Measurements from ENCODE around the gene TOMM40L.

TOMM40L gene

DNA sequence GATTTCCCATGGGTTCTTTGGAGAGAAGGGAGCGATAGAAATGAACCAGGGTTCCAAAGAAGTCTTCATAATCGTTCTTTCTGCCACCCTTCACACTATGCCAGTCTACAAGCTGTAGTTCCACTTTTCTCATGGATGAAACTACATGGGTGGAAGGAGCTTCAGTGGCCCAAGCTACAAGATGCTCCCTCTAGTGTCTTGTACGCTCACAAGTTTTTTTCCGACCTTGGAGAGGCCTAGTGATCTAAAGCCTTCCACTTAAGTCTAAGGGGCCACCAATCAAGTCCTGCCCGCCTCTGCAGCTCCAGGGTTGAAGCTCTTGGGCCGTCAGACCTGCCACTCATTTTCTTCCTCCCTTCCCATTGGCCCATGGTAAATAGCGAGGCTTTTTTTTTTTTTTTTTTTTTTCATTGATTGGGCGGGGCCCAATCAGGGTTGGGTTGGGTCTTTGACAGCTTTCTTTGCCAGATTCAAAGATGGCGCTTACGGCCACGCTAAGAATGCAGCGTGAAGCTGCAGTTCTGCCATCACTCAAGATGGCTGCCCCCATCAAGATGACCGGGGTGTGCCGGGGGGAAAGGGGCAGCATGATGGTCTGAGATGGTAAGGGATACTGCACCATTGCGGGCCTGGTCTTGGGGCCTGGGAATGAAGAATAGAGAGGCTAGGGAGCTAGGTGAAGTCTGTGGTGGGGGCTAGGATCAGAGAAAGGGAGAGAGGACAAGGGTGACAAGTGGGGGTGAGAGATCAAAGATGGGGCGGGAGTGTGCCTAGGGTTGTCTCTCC, at the start of gene TOMM40L:
TSS of gene TOMM40L (plus strand) at position 527 of the 786 bp plus-strand sequence. CDS start 430 bp downstream, outside the sequence.
- peak; percentile 98 for DNase-seq (ENCODE audit: low spot score)

DNA sequence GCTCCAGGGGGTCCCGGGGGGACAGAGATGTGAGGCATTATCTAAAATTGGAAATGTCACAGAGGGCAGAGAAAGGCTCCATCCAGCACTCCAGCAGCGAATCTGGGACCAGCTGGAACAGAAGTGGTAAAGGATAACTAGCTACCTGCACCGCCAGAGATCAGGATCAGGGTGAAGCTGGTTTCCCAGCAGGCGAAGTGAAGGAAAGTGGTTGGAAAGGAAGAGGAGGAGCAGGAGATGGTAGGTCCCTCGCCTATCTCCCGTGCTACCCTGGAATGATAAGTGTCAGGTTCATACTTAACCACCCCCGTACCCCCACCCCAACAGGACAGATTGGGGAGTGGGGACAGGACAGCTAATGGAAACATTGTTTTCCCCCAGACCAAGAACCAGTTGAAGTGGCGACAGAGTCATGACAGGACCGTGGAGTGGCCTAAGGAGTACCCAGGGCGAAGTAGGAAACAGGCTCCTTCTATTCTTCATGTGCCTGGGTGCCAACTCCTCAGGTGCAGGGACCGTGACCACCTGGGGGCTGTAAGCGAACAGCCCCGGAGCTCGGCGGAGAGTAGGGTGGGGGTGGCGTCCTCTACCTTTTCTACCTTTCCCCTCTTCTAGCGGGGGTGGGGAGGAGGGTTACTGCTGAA, 49.3 kb upstream of the TOMM40L start:
- DNase-seq (ENCODE audit: low spot score), result no peak

DNA sequence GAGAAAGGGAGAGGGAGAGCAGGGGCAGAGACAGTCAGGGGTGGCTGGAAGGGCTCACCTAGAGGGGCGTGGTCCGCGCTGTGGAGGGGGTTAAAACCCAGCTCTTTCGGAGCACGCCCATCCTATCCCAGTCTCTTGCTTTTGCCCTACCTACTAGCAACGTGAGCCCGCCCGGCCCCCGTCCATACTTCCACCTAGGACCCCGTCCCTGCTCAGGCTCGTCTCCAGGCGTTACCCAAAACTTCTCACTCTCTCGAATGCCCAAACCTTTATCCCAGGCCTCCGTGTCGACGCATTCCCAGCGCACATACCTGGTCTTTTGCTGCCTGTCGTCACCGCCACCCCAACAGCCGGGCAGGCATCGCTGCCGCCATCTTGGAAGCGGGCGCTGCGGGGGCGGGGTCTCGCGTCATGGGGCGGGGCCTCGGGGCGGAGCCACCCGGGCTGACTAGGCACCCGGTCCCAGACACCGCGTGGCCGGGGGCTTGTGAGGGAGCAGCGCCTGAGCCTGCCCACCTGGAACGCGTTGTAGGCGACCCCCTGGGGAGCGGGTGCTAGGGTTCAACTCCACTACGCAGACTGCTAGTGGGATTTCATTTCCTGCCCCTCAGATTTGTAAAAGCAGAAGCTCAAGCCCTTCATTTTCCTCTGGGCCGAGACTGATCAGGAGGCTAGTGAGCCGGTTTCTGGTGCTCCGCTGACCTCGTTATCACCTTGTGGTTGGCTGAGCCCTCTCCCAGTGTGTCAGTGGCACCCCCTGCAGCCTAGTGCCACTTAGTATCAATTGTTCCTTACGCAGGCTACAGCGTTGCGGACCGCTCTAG, 48.5 kb upstream of the TOMM40L start, which contains the start of gene B4GALT3:
TSS of gene B4GALT3 (minus strand) at position 396 of the 824 bp plus-strand sequence. CDS start 1,447 bp downstream, outside the sequence.
- DNase-seq (ENCODE audit: low spot score), result peak; percentile 96

DNA sequence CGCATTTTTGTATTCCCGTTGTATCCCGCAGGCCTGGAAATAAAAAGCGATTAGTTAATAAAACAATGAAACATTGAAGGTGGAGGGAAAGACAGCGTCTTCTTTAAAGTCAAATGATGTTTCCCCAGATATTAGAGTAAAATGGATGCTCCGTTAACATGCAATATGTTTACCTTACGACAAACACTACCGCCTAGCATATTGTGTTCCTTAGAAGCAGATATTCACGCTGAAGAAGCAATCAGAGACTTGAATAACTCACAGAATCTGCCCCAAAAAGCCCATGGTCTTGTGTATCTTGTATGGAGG, 48.0 kb upstream of the TOMM40L start:
- no peak for DNase-seq (ENCODE audit: low spot score)

DNA sequence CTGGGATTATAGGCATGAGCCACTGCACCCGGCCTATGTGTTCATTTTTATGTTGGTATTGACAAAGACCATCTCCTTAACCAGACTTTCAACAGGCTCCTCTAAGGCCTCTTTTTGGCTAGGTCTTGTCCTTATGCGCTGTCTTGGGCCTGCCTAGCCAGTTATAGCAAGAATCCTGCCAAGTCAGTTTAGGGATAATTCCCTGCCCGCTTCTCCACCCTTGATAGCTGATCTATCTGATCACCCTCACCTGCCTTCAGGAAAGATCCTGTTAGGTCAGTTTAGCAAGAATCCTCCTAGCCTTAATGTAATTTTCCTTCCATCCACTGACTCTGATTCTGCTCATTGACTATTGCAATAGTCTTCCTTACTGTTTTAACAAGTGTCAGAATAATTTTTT, 46.2 kb upstream of the TOMM40L start:
- DNase-seq (ENCODE audit: low spot score), result no peak

DNA sequence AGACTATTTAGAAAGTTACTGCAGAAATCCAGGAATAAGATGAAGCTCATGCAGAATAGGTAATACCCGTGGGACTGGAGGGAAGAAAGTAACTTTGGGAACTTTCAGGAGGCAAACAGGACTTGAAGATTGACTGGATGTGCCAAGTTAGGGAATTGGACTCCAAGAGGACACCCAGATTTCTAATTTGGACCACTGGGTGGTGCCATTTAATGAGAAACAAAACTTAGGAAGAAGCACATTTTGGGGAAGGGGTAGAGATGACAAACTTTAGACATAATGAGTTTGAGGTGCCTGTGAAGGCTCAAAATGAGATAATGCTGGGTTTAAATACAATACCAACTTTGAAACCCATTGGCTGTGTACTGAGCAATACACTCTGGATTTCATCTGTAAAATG, 45.2 kb upstream of the TOMM40L start:
- DNase-seq (ENCODE audit: low spot score), result no peak

DNA sequence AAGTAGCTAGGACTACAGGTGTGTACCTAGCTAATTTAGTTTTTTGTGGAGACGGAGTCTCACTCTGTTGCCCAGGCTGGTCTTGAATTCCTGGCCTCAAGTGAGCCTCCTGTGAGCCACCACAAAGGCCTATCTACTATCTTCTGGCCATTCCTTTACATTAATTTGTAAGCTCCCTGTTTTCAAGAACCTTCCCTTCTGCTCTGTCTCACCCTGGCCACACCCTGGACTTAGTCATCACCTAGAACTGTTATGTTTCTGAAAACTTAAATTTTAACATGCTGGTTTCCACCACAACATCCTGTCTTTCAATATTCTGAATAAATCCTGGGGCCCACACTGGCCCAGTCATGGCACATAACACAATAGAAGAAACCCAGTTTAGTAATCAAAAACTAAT, 43.6 kb upstream of the TOMM40L start:
- DNase-seq (ENCODE audit: low spot score), result peak; percentile 64

DNA sequence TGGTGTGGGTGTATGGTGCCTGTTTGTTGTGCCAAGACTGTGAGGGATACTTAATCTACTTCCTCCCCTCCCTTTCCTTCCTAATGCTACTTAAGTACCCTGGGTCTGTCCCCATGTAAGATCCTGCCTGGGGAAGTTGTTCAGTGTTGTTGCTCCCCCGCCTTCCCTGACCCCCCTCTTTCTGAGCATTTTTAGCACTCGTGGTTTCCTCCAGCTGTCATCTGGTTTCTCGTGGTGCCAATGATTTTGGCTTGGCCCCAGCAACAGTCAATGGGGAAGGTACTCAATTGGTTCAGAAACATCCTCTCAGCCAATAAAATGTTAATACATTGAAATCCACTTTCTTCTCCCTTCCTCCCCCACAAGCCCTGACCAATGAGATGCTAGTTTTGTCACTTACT, 40.6 kb upstream of the TOMM40L start:
- peak; percentile 83 for DNase-seq (ENCODE audit: low spot score)

DNA sequence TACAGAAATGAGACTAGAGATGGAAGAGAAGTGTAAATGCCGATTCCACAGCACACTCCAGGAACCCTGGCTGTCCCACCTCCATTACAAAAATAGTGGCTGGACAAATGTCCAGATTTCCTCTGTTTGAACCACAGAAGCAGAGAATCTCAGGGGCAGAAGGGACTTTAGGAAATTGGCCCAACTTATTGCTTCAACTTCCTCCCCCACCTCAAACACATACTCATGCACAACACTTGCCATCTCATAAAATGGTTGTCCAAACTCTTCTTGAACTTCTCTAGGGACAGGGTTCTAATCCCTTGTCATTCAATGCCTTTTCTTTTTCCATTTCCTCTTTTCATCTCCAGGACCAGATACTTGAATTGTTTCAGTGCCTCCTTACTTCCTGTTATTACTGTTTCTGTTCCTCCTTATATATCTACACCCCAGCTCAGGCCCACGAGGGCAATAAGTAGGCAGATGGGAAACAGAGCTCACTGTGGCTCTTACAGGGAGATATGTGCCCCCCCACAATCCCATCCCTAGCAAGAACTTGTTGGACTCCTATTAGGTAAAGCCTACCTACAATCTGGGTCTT, 40.0 kb upstream of the TOMM40L start:
- DNase-seq (ENCODE audit: low spot score), result no peak

DNA sequence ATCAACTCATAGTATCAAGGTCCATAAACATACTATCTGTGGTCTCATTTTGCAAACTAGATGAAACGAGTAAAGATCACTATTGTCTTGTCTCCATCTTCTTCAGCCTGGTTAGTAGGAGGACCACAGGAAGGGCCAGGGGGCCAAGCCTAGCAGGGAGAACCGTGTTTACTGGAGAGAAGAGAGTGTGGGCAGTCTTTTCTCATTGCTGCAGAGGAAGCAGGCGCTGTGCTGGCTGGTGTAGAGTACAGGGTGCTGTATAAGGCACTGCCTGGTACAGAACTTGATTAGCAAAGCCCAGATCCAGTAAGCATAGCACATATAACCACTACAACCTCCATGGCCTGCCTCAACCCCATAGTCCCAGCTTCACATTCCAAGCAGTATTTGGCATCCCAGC, 38.5 kb upstream of the TOMM40L start:
- DNase-seq (ENCODE audit: low spot score), result no peak

DNA sequence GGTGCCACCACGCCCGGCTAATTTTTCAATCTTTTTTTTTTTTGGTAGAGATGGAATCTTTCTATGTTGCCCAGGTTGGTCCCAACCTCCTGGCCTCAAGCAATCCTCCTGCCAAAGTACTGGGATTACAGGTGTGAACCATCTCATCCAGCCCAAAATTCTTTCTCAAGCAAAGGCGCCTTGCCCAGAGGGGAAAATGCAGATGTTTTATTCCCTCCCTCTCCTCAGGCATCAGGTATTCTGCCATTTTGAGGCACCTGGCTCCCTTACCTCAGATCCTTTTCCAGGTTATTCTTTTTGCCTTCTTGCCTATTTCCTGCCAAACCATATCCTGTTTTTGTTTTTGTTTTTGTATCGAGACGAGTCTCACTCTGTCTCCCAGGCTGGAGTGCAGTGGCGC, 37.5 kb upstream of the TOMM40L start:
- DNase-seq (ENCODE audit: low spot score), result no peak

DNA sequence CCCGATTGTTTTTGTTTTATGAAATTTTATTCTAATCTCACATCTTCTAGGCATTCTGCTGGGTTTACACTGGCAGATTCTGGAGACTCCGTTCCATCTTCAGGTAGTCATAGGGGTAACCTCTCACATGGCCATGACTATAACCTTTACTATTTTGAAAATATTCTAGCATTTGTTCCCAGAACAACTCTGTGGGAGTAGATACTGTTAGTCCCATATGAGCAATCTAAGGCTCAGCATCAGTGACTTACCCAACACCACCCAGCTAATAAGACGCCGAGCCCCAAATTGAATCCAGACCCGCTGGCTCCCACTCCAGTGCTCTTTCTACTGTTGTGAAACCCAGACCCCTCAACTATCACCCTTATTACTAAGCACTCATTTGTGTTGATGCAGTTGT, 36.8 kb upstream of the TOMM40L start:
- no peak for DNase-seq (ENCODE audit: low spot score)

DNA sequence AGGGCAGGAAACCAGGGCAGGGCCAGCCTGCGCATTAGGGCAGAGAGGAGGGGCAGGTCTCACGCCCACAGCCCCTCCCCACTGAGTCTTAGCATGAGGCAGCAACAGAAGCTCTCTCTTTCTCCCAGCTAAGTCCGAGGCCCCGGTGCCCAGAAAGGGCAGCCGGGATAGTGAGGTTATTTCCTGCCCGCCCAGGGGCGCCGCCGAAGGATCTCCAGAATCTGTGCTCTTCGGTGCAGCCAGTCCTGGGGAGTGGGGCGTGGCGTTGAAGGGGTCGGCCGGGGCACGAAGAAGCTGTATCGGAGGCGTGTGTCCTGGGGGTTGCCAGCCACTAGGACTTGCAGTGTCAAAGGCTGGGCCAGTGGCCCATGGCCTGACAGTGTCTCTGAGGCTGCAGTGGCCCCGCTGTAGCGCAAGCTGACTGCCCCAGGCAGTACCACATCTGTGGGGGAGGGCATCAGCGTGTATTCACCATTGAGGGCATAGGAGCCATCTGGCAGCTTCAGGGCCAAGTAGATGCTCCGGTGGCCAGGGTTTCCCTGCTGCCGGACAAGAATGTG, 34.8 kb upstream of the TOMM40L start:
- DNase-seq (ENCODE audit: low spot score), result no peak

DNA sequence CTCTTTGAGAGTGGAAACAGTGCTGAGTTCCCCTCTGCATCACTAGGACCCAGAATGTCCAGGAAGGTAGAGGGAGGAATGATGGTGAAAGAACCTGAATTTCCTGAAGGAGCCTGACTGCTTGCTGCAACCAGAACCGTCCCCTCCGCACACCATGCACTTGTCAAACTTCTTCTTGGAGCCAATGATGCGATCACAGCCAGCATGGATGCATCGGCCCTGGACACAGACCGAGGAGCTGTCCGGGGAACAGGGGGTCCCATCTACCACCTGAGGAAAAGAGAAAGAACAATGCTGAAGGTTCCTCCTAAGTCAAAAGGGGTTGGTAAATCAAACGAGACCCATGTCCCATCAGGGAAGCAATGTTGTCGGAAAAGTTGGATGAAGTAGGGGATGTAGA, 33.9 kb upstream of the TOMM40L start:
- no peak for DNase-seq (ENCODE audit: low spot score)

DNA sequence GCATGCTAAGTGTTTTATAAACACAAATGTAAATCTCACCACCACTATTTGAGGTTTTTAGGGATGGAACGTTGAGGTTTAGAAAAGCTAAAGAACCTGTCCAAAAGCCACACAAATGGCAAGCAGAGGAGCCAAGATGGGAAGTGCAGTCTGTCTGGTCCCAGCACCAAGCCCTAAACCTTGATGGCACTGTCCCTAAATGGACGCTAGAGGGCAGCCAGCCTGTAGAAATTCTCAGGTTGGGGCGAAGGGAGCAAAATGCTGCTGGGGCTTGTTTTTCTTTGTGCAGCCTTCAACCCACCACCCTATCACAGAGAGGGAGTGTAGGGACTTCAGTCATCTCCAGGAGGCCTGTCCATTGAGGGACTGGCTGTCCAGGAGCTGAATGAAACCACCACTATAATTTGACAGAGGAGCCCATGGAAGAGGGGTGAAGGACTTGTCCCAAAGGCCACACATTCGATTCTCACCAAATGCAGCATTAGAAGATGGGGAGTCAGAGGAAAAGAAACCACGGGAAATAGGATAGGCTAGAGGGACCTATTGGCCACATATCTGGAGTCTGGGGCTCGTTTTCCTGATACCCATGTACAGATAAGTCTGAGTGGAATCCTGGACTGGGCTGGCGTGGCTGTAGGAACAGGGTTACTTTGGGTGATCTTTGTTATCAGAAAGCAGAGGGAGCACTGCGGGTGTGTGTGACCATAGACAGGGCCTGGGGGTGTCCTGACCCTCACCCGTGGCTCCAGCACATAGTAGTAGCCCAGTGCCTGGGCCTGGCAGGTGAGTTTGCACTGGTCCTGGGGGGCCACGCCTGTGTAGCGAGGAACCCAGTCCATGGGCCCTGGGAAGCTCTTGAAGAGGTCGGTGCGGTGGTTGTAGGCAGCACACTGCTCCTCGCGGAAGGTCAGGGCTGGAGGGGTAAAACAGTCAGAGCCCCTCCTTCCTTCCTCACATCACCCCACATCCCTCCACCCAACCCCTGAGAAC, 33.1 kb upstream of the TOMM40L start:
- DNase-seq (ENCODE audit: low spot score), result peak; percentile 82

DNA sequence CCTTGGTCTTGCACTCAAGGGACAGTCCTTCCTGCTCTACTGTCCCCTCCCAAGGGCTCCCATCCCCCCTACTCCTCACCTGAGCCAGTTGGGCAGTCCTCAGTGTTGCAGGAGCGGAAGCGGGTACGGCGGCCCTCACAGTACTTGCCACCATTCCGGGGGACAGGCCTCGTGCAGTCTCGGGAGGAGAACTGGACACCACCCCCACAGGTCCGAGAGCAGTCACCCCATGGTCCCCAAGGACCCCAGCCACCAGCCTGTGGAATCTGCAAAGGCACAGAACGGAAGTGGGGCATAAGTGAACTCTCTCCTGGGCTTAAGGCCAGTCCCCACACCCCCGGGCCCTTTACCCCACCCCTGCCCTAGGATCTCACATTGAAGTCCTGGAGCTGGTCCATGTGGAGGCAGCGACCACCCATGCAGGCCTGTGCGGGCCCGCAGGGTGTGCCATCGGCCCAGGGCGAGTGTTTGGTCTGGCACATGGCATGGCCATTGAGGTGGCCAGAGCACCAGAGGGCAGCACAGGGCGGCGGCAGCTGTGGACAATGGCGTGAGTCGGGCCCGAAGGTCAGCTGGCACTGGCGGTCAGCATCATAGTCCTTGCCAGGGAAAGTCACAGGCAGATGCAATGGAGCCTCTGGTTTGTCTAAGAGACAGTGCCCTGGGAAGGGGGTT, 32.2 kb upstream of the TOMM40L start:
- no peak for DNase-seq (ENCODE audit: low spot score)

DNA sequence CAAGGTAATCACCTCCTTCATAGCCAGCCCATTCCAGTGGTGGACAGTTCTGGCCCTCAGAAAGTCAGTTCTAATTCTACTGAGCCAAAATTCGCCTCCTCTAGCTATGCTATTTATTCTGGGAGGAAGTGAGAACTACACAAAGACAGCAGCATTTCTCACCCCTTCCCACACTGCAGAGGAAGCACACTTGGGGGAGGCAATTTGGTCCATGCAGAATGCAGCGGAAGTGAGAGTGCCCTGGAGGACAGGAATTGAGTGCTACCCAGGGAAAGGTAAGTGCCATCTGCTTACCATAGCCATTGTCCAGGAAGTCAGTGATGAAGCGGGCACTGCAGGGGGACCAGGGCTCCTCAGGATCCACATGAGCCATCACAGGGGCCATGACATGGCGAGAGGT, 30.7 kb upstream of the TOMM40L start:
- DNase-seq (ENCODE audit: low spot score), result no peak

DNA sequence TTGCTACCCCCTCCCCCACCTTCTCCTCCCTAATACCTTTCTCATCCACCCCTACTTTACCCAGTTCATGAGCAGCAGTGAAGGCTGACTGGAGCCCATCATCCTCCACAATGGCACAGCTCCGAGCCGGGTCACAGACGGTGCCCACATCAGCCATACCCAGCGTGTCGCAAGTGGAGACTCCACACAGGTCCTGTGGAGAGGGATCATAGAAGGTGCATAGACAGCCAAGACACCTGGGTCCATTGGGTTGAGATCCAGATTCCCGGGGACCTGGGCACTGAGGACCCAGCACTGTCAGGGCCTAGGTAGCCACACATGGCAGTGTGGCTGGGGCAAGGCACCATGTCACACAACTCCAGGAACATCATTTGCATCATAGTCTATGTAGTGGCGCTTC, 29.7 kb upstream of the TOMM40L start:
- DNase-seq (ENCODE audit: low spot score), result no peak

DNA sequence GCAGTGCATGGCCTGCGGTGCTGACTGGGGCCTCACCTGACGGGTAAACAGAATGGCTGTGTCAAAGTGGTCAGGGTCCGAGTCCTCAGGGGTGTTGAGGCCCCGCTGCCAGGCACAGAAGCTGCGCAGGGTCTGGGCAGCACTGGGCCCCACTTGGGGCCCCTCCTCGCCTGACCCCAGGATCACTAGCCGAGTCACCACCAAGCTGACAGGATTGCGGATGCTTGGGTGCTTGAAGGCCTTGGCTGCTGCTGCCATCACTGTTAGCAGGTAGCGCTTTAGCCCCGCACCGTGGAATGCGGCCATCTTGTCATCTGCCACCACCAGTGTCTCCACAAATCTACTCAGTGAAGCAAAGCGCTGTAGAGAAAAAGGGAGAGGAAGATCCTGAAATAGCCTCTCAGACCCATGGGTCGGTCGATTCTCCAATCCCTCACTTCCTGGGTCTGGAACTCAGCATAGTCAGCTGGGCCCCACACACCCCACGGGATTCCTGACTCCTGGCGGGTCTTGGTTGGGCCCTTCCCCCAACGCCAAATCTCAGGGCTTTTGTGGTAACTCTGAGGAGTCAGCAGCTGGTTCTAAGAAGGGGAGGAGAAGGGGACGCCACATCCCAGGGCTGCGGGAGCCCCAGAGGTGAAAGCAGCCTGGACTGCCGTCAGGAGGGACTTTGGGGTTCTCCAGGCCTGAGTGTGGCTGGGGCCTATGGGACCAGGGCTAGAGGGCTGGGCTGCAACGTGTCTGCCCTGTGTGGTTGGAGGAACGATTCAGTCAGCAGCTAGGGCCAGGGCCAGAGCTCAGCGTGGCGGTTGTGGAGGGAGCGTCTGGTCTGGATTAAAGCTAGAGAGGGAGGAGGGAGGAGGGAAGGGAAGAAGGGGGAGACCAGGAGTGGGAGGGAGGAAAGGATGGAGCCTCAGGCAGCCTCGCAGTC, 29.1 kb upstream of the TOMM40L start:
- DNase-seq (ENCODE audit: low spot score), result peak; percentile 85
